DND-41 (cell line): Measurements from ENCODE around the gene OR2L8.

ENCODE experiments used
- CTCF ChIP-seq: IDR thresholded peaks from 2 replicates; pipeline ENCODE4 v1.5.1; 2012; ENCODE audit warnings: borderline replicate concordance, low read length, moderate library complexity, mild to moderate bottlenecking; ENCODE audit not compliant: poor library complexity, severe bottlenecking; ENCODE audit errors: extremely low read depth
- EZH2 ChIP-seq: IDR thresholded peaks from 3 replicates; pipeline ENCODE4 v1.6.1; 2012; ENCODE audit warnings: borderline replicate concordance, low read depth, mild to moderate bottlenecking, moderate library complexity, low read length, inconsistent platforms; ENCODE audit not compliant: severe bottlenecking

DNA sequence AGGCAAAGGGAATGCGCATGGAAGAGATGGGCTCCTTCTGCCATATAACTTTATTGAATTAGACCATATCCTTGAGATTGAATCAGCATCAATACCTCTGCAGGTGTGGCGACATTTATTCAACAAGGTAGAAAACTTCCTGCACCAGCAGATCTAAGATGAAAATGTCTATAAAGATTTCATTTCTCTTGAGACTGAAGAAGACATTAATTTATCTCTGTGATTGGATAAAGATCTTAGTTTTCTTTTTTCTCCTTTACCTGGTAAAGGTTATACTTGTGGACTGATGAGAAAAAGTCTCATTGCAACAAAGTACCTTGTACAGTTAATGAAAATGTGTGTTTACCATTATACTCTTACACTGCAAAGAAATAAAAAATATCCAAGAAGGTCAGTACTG, 28.7 kb upstream of the OR2L8 start, which contains the start of gene OR2T8:
- TF ChIP-seq CTCF: no peak
- no peak for TF ChIP-seq EZH2
